Inferior parietal cortex (tissue), 1 donor: Measurements from ENCODE around the gene ZNF506.
"Not testable (repeated sequence)": the region's sequence is repeated elsewhere in the genome, so short reads cannot be mapped to it uniquely, and the experiment has no call there.

Experiments
- DNase-seq: peaks from one replicate; pipeline ENCODE4 v3.0.0-alpha.2; 2016; ENCODE audit errors: extremely low spot score

ZNF506 gene

DNA sequence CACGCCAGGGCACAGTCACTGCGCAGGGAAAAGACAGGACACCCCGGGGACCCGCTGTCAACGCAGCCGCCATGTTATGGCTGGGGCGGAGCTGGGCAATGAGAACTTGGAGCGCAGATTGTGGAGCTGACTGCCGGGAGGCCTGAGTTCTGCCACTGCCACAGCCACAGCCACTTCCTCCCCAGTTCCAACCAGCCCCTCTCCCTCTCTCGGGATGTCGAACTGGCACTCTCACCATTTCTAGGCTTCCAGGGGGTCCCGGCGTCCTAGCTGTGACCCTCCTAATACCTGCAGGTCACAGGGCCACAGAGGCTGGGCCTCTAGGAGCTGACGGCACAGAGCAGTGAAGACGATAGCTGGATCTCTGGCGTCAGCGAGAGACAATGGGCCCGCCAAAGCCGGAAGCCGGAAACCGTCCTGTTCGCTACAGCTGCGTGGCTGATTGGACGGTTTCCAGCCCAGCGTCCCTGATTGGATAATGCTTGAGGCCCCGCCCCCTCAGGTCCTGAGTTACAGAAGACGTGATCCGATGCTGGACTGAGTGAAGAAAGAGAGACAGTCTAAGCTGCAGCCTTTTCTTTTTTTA lies at the start of gene ZNF506:
TSS of gene ZNF506 (minus strand) at position 385 of the 586 bp plus-strand sequence. CDS start at position 238, 147 bp downstream.
- DNase-seq: peak; percentile 97

DNA sequence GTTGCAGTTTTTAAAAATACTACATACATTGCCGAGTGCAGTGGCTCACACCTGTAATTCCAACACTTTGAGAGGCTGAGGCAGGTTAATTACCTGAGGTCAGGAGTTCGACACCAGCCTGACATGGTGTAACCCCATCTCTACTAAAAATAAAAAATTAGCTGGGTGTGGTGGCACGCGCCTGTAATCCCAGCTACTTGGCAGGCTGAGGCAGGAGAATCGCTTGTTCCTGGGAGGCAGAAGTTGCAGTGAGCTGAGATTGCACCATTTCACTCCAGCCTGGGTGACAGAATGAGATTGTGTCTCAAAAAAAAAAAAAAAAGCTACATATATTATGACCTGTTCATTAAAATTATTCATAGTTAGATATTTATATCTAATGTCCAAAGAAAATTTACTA lies 48.5 kb upstream of the ZNF506 start:
- DNase-seq: not testable (repeated sequence)

DNA sequence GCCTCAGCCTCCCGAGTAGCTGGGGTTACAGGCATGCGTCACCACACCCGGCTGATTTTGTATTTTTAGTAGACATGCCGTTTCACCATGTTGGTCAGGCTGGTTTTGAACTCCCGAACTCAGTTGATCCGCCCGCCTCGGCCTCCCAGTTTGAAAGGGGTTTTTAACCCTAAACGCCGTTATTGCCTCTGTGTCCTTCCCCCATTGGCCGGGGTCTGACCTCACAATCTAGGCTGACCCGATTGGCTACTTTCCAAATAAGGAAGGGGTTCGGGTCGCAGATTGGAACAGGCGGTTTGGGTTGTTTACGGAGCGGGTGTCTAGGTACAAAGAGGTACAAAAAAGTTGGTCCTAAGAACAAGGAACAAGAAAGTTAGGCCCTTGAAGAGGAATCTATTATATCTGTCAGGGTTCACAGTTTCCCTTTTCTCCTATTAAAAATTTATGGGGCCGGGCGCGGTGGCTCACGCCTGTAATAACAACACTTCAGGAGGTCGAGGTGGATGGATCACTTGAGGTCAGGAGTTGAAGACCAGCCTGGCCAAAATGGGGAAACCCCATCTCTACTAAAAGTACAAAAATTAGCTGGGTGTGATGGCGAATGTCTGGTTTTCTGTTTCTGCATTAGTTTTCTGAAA lies 45.2 kb upstream of the ZNF506 start:
- peak; percentile 16 for DNase-seq

DNA sequence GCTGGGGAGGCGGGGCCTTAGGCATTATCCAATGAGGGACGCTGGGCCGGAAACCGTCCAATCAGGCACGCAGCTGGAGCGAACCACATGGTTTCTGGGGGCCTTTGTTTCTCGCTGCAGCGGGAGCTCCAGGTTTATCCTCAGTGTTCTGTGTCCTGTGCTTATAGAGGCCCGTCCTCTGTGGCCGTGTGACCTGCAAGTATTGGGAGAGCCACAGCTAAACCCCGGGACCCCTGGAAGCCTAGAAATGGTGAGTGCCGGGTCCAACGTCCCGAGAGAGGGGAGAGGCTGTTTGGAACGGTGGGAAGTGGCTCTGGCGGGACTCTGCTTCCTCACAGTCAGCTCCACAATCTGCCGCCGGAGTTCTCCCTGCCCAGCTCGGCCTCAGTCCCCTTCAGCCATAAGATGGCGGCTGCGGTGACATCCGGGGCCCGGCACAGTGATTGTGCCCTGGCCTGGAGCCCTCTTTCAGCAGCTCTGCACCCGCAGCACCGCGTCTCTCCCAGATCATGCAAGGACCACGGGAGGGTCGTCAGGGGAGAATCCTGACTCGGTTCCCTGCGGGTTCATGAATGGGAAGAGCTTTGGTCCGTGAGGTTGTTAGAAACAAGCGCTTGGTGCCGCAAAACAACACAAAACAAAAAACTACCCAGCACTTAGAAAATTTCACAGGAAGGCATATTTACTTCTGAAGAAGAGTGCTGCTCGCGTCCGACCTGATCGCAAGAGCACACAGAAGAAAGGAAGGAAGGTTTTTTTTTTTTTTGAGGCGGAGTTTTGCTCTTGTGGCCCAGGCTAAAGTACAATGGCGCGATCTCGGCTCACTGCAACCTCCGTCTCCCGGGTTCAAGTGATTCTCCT lies 44.4 kb upstream of the ZNF506 start, which contains the start of gene ZNF253:
TSS of gene ZNF253 (plus strand) at position 133 of the 861 bp plus-strand sequence. CDS start at position 248, 115 bp downstream.
- DNase-seq: peak; percentile 98

DNA sequence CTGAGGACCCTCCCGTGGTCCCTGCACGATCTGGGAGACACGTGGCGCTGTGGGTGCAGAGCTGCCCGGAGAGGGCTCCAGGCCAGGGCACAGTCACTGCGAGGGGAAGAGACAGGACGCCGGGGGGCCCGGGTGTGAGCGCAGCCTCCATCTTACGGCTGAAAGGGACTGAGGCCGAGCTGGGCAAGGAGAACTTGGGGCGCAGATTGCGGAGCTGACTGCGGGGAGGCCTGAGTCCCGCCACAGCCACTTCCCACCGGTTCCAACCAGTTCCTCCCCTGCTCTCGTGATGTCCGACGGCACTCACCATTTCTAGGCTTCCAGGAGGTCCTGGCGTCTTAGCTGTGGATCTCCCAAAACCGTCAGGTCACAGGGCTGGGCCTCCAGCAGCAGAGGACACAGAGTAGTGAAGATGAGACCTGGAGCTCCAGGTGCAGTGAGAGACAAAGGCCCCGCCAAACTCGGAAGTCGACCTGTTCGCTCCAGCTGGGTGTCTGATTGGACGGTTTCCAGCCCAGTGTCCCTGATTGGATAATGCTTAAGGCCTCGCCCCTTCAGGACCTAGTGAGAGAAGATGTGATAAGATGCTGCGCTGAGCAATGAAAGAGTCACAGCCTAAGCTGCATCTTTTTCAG lies 39.3 kb upstream of the ZNF506 start:
- DNase-seq: no peak

DNA sequence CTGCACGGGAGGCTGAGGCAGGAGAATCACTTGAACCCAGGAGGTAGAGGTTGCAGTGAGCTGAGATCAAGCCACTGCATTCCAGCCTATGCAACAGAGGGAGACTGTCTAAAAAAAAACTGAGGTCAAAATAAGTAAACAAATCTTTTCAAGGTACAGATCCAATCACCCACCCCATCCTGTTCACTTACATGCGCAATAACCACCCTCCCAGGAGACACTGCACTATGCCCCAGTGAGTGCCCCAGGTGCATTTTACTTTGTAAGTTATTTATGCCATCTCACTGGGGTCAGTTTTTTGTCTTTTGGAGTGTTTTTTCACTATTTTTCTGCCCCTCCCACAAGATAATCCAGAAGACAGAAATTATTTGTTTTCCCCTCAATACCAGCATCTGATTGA lies 37.2 kb upstream of the ZNF506 start:
- no peak for DNase-seq

DNA sequence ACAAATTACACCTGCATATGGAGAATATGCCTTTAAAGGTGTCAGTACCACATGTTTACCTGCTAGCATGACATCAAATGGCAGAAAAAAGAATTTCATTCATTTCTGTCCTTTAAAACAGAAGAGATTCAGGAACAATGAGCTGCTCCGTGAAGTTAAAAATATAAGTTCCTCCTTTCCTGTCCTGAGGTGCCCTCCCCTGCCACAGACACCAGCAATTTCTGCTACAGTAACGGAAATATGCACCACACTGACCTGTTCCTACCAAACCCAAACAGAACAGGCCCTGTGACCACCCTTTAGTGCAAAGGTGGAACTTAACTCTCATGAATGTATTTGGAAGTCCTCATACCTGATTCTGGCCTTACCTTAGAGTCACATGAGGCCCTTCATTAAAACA lies 30.2 kb upstream of the ZNF506 start:
- not testable (repeated sequence) for DNase-seq

DNA sequence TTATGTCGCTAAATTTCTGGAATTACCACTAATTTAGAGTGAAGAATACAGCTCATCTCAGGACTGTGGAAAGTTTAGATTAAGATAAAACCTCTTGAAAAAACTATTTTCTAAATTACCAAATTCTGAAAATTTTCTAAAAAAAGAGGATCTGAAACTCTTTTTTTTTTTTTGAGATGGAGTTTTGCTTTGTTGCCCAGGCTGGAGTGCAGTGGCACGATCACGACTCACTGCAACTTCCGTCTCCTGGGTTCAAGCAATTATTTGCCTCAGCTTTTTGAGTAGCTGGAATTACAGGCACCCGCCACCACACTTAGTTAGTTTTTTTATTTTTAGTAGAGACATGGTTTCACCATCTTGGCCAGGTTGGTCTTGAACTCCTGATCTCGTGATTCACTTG lies 27.5 kb upstream of the ZNF506 start:
- no peak for DNase-seq

DNA sequence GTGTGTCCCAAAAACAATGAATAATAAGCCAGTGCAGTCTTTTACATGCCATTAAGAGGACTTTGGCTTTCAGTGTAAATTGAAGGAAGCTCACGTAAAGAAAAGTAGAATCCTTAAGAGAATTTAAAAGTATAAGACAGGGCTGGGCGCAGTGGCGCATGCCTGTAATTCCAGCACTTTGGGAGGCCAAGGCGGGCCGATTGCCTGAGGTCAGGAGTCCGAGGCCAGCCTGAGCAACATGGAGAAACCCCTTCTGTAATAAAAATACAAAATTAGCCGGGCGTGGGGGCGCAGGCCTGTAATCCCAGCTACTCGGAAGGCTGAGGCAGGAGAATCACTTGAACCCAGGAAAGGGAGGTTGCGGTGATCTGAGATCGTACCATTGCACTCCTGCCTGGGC lies 26.2 kb upstream of the ZNF506 start:
- no peak for DNase-seq

DNA sequence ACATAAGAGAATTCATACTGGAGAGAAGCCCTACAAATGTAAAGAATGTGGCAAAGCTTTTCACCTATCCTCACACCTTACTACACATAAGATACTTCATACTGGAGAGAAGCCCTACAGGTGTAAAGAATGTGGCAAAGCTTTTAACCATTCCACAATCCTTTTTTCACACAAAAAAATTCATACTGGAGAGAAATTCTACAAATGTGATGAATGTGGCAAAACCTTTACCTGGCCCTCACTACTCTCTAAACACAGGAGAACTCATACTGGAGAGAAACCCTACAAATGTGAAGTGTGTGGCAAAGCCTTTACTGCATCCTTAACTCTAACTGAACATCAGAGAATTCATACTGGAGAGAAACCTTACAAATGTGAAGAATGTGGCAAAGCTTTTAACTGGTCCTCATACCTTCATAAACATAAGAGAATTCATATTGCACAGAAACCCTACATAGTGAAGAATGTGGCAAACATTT lies 14.0 kb upstream of the ZNF506 start:
- no peak for DNase-seq

DNA sequence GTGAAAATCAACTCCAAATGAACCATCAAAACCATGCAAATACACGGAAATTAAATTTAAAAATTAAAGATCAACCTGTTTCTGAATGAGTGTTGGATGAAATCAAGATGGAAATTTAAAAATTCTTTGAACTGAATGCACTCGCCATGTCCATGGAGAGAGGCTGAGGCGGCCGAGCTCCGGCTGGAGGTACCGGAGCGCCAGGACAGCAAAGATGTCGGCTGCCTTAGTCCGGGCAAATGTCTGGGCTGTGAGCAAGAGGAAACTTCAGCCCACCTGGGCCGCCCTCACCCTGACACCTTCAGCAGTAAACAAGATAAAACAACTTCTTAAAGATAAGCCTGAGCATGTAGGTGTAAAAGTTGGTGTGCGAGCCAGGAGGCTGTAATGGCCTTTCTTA lies 5.3 kb upstream of the ZNF506 start:
- no peak for DNase-seq

DNA sequence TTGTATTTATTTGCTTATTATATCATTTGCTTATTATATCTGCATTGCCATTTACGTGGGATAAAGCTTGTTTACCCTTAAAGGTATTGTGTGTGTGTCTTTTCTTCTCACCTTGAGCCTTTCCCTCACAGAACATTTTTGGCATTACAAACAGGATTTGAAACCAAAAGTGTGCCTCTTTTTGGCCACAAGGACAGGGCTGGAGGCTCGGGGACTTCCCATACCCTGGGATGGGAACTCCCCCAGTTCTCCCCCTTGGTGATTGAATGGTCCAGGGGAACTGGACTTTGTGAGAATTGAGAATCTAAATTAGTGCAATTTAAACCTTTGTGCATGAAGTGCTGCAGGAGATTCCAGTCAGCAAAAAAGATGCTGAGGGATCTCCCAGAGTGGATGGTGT lies 2.4 kb upstream of the ZNF506 start:
- no peak for DNase-seq

DNA sequence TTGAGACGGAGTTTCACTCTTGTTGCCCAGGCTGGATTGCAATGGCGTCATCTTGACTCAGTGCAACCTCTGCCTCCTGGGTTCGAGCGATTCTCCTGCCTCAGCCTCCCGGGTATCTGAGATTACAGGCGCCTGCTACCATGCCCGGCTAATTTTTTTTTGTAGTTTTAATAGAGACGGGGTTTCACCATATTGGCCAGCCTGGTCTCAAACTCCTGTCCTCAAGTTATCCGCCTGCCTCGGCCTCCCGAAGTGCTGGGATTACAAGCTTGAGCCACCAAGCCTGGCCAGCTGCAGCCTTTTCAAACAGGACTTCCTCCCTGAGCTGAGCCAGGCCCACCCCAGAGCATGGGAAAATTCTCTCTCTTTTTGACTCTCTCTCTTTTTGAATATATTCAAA lies 426 bp upstream of the ZNF506 start:
- DNase-seq: not testable (repeated sequence)

DNA sequence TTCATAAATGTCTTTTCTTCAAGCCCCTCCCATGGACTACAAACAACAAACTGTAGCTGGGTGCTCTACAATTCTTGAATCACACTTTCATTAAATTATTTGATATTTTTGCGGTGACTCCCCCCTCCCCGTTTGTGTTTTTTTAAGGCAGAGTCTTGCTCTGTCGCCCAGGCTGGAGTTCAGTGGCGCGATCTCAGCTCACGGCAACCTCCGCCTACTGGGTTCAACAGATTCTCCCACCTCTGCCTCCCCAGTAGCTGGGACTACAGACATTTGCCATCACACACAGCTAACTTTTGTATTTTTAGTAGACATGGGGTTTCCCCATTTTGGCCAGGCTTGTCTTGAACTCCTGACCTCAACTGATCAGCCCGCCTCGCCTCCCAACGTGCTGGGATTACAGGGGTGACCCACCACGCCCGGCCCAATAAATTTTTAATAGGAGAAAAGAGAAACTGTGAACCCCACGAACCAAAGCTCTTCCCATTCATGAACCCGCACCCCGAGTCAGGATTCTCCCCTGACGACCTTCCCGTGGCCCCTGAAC lies 703 bp downstream of the ZNF506 start:
- no peak for DNase-seq

DNA sequence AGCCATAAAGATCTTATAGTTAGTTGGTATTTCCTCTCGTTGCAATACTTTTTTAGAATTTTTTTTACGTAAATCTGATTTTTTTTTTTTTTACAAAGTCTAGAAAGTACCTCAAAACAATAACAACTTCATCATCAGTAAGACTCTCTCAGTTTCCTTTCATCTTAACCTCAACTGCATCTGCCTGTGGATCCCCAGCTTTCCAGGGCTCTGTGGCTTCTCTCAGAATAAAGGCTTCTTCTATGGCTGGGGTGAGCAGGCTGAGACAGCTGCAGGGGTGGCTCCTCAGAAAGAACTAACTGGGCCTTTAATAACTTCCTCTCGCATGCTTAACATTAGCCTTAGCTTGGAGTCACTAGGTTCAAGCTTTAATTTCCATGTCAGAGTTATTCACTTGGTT lies 4.2 kb downstream of the ZNF506 start:
- no peak for DNase-seq

DNA sequence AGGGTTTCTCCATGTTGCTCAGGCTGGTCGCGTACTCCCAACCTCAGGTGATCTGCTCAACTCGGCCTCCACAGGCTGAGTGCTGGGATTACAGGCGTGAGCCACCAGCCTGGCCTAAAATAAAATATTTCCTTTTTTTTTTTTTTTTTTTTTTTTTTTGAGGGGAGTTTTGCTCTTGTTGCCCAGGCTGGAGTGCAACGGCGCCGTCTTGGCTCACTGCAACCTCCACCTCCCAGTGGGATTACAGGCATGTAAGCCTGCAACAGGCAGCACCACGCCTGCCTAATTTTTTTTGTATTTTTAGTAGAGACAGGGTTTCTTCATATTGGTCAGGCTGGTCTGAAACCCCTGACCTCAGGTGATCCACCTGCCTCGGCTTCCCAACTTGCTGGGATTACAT lies 4.9 kb downstream of the ZNF506 start:
- no peak for DNase-seq

DNA sequence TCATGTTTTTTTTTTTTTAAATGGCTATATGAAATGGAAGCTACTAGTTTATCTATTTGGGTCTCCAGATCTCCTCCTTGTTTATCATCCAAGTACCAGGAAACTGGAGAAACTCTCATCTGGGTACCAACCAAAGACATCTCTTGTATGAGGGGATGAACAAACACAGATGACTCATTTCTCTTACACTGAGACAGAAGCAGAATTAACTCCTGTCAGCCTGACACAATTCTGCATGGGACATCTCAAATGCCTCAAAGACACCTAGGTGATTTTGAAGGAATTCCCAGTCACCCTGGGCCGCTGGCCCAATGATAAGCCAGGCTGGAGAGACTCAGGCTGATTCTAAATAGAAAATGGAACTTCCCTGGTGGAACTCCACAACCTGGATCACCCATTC lies 9.6 kb downstream of the ZNF506 start:
- DNase-seq: not testable (repeated sequence)

DNA sequence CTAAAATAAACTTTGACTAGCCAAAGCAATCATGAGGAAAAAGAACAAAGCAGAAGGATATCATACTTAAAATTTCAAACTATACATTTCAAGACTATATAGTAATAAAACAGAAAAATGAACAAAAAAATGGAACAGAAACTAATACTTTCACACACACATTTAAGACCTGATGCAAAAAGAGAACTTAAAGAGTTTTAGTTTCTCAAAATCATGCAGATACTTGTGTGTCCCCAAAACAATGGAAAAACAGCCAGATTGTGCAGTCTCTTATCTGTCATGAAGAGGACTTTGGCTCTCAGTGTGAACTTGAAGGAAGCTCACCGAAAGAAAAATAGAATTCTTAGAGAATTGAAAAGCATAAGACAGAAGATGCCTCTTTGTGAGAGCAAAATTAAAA lies 16.1 kb downstream of the ZNF506 start:
- no peak for DNase-seq

DNA sequence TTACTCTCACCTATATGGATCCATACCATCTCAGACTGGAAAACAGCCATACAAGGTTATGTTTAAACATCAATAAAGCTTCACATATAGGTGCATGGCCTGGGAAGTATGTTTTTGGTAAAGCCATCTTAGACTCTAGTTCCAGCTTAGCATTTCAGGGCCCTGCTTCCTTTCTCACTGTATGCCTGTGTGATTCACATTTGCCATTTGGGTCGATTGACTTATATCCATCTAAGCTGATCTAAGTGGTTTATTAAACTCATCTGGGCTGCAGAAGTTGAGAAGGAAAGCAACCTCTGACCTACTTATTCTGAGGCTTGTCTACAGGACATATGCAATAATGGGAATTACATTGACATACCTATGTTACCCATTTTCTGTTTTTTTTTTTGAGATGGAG lies 33.5 kb downstream of the ZNF506 start:
- DNase-seq: no peak

DNA sequence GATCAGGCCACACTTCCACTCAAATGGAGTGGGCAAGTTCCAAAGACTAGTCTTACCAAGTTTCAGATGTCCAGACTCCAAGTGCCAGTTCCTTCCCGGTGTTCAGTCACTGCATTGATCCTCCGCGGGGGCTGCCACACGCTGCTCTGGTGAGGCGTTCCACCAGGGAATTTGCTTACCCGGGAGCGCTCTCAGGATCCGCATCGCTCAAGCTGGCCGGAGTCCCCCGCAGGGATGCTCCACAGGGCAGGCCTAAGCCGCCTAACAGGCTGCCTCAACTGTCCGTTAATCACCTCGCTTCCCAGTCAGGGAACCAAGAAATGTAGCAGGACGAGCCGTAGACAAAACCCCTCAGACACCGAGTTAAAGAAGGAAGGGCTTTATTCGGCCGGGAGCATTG lies 36.1 kb downstream of the ZNF506 start:
- not testable (repeated sequence) for DNase-seq

DNA sequence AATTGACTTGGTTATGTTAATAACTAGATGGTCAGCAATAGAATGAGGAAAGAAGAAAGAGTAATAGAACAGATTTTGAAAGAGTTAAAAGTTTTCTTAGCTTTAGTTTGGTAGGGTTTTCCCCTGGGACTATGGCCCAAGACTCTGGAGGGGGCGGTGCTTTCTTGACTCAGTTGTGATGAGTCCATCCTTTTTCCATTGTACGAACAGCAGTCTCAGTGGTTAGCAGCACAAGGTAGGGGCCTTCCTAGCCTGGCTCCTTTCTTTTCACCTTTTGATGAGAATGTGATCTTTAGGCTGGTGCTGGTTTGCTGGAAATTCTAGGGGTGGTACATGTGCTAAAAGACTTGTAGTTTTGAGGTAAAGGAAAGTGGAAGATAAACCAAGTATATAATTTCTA lies 38.8 kb downstream of the ZNF506 start:
- no peak for DNase-seq

DNA sequence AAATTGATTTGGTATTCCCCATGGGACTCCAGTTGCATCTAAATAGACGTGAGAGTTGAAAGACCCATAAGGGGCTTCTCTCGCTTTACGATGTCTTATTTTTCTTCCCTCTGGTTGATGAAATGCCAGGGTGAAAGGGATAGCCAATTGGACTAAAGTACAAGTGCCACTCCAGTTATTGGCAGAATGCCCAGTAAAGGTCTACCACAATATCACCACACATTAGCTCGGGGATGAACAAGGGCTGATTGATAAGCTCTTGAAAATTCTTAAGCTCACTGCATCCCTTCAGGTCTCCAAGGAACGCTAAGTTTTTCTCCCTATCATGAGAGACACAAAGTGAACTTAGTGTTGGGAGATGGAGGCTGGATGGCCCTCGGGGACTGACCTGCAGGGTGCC lies 39.8 kb downstream of the ZNF506 start:
- peak; percentile 27 for DNase-seq
